Measurements from ENCODE around the gene MYO6. TPM values are rescaled to one million over a fixed set of nuclear protein-coding genes. Genes with fewer than 3 reads are reported as not detected.
A peak's percentile ranks its signal among the peaks of the same experiment; 100 is the strongest.

MYO6 gene
- total and polyA plus RNA-seq, 8 donors: 14.6 to 80.4 (median 35.0) TPM

DNA sequence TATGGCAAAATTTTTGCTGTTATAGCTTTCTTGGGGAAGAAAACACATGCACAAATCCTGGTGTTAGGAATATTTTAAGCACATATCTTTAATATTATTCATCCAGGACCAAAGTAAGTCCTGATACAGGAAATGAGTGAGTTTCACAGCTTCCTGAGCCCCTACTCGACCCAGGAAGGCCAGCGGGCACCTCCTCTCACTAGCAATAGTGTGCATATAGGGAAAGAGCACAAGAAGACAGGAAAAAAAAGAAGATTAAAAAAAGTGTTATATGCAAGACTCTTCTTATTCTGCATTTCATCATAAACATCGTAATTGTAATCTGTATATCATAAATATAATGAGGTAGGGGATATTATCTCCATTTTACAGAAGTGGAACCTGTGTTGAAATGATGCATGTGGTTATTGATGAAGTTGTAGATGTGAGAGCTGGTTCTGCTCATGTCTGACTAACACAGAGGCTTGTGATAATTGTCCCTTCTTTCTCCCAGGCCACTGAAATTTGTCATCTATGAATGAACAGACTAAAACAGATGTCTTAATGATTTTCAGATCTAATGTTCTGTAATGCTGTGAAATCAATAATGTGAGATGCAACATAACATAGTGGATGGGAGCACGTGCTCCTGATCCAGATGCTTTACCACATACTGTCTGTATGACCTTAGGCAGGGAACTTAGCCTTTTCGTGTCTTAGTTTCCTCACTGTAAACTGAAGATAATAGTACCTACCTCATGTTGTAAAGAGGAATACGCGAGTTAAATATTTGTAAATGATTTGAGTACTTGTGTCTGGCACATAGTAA, 101.2 kb downstream of the MYO6 start:
- H3K4me3 ChIP-seq: no peak overlapping the region
- intact Hi-C loops (cut with DNase I; ENCODE audit: low total_unique reads): no loop called here
- H3K4me1 ChIP-seq: peaks cover 6 to 30% (median 19%) of the 10 kb centered on the region in 4 donors
- H3K27ac ChIP-seq: peak overlapping the region; percentile 22 to 78 (median 73)
- no peaks in the 10 kb centered on the region for H3K9me3 ChIP-seq
- H3K36me3 ChIP-seq: peaks cover 0 to 4% (median 1%) of the 10 kb centered on the region in 4 donors
- DNase-seq: no peak
- TF ChIP-seq POLR2AphosphoS5 (IDR thresholded peaks at IDR 0.05): no peak
- TF ChIP-seq, protein P1, sequence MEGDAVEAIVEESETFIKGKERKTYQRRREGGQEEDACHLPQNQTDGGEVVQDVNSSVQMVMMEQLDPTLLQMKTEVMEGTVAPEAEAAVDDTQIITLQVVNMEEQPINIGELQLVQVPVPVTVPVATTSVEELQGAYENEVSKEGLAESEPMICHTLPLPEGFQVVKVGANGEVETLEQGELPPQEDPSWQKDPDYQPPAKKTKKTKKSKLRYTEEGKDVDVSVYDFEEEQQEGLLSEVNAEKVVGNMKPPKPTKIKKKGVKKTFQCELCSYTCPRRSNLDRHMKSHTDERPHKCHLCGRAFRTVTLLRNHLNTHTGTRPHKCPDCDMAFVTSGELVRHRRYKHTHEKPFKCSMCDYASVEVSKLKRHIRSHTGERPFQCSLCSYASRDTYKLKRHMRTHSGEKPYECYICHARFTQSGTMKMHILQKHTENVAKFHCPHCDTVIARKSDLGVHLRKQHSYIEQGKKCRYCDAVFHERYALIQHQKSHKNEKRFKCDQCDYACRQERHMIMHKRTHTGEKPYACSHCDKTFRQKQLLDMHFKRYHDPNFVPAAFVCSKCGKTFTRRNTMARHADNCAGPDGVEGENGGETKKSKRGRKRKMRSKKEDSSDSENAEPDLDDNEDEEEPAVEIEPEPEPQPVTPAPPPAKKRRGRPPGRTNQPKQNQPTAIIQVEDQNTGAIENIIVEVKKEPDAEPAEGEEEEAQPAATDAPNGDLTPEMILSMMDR (IDR thresholded peaks at IDR 0.05): no peak
- no peak for TF ChIP-seq EP300 (IDR thresholded peaks at IDR 0.05)
- TF ChIP-seq POLR2A (IDR thresholded peaks at IDR 0.05): no peak
- H3K27me3 ChIP-seq: no peaks in the 10 kb centered on the region
- 55 to 67% (median 64%) methylated on average over 7 of the region's 7 CpGs for WGBS, 5 donors

DNA sequence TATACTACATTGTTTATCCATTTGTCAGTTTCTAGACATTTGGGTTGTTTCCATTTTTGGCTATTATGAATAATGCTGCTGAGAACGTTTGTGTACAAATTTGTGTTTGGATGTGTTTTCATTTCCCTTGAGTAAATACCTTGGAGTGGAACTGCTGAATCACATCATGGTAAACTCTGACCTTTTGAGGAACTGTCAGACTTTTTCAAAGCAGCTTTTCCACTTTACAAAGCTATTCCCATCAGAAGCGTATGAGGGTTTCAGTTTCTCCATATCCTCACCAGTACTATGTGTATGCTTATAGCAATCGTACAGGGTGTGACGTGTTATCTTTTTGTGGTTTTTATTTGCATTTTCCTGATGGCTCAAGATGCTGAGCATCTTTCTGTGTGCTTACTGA, 103.7 kb downstream of the MYO6 start:
- 29 to 48% (median 39%) methylated on average over 4 of the region's 4 CpGs for WGBS, 5 donors
- intact Hi-C loops (cut with DNase I; ENCODE audit: low total_unique reads): no loop called here

GRCh38 chr6:75853806-75854205, 104.8 kb downstream of the MYO6 start:
- DNase-seq: peak in 1 of 2 donors; percentile 7
- no peak for TF ChIP-seq POLR2A (IDR thresholded peaks at IDR 0.05)
- Histone ChIP-seq H3K4me3 (no peak overlapping the region), H3K27me3 (no peaks in the 10 kb centered on the region), H3K9me3 (no peaks in the 10 kb centered on the region), H3K36me3 (peaks cover 7 to 32% (median 27%) of the 10 kb centered on the region in 4 donors), H3K27ac (no peak overlapping the region), H3K4me1 (peaks cover 6 to 25% (median 19%) of the 10 kb centered on the region in 4 donors)
- 80 to 95% (median 89%) methylated on average over 2 of the region's 2 CpGs for WGBS, 5 donors
- intact Hi-C loops (cut with DNase I; ENCODE audit: low total_unique reads): no loop called here

More for the DNA sequence above, 103.7 kb downstream of the MYO6 start:
- H3K4me1 ChIP-seq: peaks cover 6 to 30% (median 19%) of the 10 kb centered on the region in 4 donors
- DNase-seq: peak in 1 of 2 donors; percentile 16
- H3K9me3 ChIP-seq: no peaks in the 10 kb centered on the region
- no peaks in the 10 kb centered on the region for H3K27me3 ChIP-seq
- no peak overlapping the region for H3K27ac ChIP-seq
- H3K36me3 ChIP-seq: peaks cover 0 to 26% (median 25%) of the 10 kb centered on the region in 4 donors
- TF ChIP-seq EP300 (IDR thresholded peaks at IDR 0.05) (no peak), POLR2AphosphoS5 (IDR thresholded peaks at IDR 0.05) (peak in 1 of 3 donors; percentile 5)
- H3K4me3 ChIP-seq: no peak overlapping the region

DNA sequence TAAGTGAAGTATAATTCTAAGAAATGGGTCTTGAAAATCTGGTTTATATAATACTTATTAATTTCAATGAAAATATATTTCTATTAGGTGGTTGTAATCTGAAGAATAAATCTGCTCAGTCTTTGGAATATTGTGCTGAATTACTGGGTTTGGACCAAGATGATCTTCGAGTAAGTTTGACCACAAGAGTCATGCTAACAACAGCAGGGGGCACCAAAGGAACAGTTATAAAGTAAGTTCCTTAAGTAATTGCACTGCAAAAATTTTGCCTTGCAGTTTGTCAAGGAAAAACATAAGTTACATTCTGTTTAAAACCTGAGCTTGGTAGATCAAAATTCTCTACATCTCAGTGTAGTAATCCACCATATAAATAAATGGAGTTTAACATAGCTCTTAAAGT, 106.0 kb downstream of the MYO6 start:
- DNase-seq: peak; percentile 36 to 77
- Histone ChIP-seq H3K36me3 (peaks cover 10 to 44% (median 39%) of the 10 kb centered on the region in 4 donors), H3K4me3 (no peak overlapping the region), H3K27me3 (no peaks in the 10 kb centered on the region), H3K9me3 (no peaks in the 10 kb centered on the region), H3K27ac (no peak overlapping the region), H3K4me1 (peaks cover 0 to 12% (median 8%) of the 10 kb centered on the region in 4 donors)
- 3 to 13% (median 9%) methylated on average over 1 of the region's 1 CpG for WGBS, 5 donors
- TF ChIP-seq POLR2A (IDR thresholded peaks at IDR 0.05): no peak
- TF ChIP-seq, protein P1 (IDR thresholded peaks at IDR 0.05): peak in 3 of 7 experiments; percentile 25 to 26 (median 25)
- intact Hi-C loops (cut with DNase I; ENCODE audit: low total_unique reads): no loop called here

- Histone ChIP-seq H3K27me3 (no peaks in the 10 kb centered on the region), H3K27ac (no peak overlapping the region), H3K36me3 (peaks cover 15 to 60% (median 51%) of the 10 kb centered on the region in 4 donors), H3K9me3 (no peaks in the 10 kb centered on the region), H3K4me3 (no peak overlapping the region), H3K4me1 (peaks cover 0 to 6% (median 3%) of the 10 kb centered on the region in 4 donors)
- intact Hi-C loops (cut with DNase I; ENCODE audit: low total_unique reads): no loop called here
- WGBS, 5 donors: 85 to 88% (median 86%) methylated on average over 1 of the region's 1 CpG
- TF ChIP-seq, protein P1 (IDR thresholded peaks at IDR 0.05): no peak
- TF ChIP-seq POLR2AphosphoS5 (IDR thresholded peaks at IDR 0.05): no peak
- TF ChIP-seq EP300 (IDR thresholded peaks at IDR 0.05): no peak
- no peak for TF ChIP-seq POLR2A (IDR thresholded peaks at IDR 0.05)
- no peak for DNase-seq
Measured at GRCh38 chr6:75856902-75857301, 107.9 kb downstream of the MYO6 start.

Data from stomach (tissue), 9 donors.